LNCAP (cell line): ENCODE results near the gene KLHL41.

Source experiments
- TF ChIP-seq, protein P1 (sequence below): fragments of 450-650 bp; IDR thresholded peaks from 2 replicates; pipeline ENCODE4 v1.5.1; 2017; ENCODE audit warnings: mild to moderate bottlenecking

Gene KLHL41

DNA sequence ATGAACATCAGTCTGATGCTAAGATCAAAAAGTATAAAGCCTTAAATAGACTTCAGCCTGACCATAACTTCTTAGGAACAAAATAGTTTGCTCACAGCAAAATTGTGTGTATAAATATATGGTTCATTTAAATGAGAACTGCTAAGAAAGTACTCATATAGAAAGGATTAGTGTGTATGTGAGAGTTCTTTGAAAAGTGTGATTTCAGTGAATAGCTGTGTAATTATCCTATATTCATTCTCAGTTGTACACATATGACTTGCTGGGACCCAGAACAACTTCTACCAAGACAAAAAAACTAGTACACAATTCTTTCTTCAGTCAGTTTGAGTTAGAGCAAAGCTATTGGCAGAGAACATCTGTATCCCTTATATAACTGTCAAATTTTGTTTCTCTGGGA lies 23.0 kb upstream of the KLHL41 start:
- TF ChIP-seq, protein P1, sequence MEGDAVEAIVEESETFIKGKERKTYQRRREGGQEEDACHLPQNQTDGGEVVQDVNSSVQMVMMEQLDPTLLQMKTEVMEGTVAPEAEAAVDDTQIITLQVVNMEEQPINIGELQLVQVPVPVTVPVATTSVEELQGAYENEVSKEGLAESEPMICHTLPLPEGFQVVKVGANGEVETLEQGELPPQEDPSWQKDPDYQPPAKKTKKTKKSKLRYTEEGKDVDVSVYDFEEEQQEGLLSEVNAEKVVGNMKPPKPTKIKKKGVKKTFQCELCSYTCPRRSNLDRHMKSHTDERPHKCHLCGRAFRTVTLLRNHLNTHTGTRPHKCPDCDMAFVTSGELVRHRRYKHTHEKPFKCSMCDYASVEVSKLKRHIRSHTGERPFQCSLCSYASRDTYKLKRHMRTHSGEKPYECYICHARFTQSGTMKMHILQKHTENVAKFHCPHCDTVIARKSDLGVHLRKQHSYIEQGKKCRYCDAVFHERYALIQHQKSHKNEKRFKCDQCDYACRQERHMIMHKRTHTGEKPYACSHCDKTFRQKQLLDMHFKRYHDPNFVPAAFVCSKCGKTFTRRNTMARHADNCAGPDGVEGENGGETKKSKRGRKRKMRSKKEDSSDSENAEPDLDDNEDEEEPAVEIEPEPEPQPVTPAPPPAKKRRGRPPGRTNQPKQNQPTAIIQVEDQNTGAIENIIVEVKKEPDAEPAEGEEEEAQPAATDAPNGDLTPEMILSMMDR, result no peak

DNA sequence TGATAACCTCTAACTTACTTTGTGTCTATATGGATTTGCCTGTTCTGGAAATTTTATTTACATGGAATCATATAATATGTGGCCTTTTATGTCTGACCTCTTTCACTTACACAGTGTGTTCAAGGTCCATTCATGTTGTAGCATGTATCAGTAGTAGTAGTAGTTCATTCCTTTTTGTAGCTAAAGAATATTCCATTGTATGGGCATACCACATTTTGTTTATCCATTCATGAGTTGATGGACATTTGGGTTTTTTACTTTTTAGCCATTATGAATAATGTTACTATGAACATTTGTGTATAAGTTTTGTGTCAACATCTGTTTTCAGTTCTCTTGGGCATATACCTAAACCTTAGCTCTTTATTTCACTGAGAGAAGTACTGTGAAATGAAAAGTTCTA lies 18.7 kb upstream of the KLHL41 start:
- TF ChIP-seq, protein P1, result no peak

DNA sequence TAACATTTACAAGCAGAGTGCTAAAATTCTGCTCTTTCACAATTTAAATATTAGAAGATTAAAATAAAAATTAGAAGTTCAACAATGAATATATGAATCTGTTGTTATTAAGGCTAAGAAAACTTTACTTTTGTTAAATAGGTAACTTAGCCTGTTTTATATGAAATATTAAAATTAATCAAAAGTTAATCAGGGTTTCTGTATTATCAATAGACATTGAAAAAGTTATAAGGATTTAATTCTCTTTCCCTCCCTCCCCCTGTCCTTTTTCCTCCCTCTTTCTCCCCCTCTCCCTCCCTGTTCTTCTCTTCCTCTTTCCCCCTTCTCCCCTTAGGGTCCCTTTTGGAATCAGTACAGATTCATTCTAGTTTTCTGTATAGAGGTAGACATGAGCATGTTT lies 18.1 kb upstream of the KLHL41 start:
- TF ChIP-seq, protein P1, result no peak

DNA sequence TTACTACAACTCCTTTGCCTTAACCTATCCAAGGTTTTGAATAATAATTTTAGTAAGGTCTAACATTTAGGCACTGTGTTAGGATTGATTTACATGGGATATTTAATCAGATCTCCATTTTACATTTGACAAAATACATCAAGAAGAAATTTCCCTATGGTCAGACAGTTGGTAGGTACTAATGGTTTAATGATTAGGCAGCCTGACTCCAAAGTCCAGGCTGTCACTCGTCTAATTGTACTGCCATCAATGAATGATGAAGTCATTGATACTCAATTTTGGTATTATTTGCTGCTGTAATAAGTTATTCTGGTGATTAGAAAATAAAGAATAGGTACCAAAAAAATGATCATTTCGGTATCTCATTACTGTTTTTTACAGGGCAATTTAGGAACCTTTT lies 16.1 kb upstream of the KLHL41 start:
- TF ChIP-seq, protein P1, result no peak

DNA sequence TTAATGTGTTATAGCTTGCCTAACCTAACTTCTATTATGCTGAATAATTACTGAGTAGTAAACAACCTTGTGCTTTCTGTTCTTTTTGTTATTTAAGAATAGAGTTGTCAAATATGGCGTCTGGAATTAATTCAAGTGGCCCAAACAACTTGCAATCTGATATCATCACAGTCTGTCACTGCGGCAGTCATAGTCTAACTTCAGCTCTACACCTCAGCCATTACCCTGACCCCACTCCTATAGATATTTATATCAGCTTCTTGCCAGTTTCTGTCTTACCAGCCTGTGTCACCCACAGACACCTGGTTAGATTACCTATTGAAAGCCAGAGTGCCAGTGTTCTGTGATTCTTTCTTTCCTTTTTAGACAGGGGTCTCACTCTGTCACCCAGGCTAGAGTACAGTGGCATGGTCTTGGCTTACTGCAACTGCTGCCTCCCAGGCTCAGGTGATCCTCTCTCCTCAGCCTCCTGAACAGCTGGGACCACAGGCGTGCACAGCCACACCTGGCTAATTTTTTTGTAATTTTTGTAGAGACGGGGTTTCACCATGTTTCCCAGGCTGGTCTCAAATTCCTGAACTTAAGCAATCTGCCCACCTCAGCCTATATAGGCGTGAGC lies 14.1 kb upstream of the KLHL41 start:
- TF ChIP-seq, protein P1, result no peak

DNA sequence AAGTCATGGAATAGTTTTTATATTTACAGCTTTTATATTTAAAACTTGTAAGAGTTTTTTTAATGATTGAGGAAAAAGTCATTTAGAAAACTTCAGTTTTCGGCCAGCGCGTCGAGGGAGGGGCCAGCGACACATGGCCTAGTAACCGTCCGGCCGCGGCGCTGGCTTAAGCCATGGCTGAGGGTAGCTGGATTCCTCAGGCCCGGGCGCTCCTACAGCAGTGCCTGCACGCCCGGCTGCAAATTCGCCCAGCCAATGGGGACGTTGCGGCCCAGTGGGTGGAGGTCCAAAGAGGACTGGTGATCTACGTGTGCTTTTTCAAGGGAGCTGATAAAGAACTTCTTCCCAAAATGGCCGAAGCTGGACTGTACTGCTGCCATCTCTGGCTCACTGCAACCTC lies 4.9 kb upstream of the KLHL41 start:
- TF ChIP-seq, protein P1, result no peak

DNA sequence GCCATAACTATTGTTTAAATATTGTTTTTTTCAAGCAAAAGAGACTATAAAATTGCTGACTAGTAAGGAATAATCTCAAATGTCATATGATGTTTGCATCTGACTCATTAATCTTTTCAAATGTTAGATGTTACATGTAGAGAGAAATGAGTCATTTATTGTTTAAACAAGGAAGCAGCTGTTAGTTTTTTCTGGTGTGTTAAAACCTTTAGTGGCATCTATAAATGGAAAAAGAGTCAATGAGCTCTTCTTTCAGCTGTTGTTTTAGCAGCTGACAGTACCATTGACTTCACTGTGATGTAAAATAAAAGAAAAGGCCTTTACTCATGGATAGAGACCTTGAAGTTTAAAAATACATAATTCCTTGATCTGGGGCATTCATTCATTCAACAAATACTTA lies 1.8 kb upstream of the KLHL41 start:
- TF ChIP-seq, protein P1, result no peak

DNA sequence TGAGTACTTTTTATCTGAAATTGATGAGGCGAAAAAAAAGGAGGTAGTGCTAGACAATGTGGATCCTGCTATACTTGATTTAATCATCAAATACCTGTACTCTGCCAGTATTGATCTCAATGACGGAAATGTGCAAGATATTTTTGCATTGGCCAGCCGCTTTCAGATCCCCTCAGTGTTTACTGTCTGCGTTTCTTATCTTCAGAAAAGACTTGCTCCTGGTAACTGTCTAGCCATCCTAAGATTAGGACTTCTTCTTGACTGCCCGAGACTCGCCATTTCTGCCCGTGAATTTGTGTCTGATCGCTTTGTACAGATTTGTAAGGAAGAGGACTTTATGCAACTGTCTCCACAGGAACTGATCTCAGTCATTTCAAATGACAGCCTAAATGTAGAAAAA lies 453 bp downstream of the KLHL41 start:
- TF ChIP-seq, protein P1, result no peak
